HG03342 (cell line): ENCODE measurements around the gene CLDN5.

Source experiments
- ATAC-seq: cut with Tn5 transposase; IDR thresholded peaks from one replicate; pipeline ENCODE4 v1.9.1; 2021; ENCODE audit warnings: mild to moderate bottlenecking, moderate library complexity; ENCODE audit not compliant: unreplicated experiment

CLDN5 gene

DNA sequence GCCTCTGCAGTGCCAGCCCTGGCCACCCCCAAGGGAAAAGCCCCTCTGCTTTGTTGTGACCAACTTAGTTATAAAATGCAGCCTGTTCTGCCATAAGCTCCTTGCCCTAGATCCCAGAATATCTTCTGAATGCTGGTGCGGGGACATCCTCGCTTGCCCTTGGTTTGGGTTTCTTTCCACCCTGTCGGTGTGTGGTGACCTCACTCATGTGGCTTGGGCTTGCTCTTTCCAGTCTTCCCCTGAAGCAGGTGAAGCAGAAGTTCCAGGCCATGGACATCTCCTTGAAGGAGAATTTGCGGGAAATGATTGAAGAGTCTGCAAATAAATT is 16.7 kb downstream of the CLDN5 start:
- ATAC-seq = no peak

DNA sequence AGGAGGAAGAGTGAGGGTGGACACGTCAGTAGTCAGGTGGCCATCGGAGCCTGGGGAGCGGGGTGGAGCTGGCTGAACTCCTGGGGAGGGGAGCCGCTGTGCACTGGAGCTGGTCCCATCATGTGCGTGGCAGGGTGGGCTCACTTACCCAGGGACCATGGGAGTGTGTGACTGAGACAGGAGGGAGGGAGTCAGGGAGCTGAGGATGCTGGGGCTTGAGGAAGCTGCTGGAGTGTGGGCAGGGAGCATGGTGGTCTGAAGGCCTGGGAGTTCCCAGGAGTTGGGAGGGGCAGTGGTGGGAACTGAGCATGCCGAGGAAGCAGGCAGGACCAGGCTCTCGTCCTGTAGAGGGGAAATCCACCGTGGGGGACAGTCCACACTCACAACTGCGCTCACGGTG is 18.0 kb downstream of the CLDN5 start:
- no peak for ATAC-seq

DNA sequence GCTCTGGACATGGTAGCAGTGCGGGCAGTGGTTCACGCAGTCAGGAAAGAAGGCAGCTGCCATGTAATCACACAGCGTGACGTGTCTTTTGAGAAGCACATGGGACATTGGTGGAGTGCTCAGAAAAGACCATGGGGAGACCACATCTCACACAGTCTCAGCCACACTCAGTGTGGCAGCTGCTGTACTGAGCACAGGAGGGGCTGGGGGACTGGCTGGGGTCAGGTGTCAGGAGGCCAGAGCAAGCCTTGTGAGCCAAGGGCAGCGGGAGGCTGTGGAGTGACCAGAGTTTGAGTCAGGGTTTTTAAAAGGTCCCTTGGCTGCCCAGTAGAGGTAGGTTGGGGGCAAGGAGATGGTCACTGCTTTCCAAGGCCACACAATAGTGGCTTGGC is 18.5 kb downstream of the CLDN5 start:
- ATAC-seq = no peak

DNA sequence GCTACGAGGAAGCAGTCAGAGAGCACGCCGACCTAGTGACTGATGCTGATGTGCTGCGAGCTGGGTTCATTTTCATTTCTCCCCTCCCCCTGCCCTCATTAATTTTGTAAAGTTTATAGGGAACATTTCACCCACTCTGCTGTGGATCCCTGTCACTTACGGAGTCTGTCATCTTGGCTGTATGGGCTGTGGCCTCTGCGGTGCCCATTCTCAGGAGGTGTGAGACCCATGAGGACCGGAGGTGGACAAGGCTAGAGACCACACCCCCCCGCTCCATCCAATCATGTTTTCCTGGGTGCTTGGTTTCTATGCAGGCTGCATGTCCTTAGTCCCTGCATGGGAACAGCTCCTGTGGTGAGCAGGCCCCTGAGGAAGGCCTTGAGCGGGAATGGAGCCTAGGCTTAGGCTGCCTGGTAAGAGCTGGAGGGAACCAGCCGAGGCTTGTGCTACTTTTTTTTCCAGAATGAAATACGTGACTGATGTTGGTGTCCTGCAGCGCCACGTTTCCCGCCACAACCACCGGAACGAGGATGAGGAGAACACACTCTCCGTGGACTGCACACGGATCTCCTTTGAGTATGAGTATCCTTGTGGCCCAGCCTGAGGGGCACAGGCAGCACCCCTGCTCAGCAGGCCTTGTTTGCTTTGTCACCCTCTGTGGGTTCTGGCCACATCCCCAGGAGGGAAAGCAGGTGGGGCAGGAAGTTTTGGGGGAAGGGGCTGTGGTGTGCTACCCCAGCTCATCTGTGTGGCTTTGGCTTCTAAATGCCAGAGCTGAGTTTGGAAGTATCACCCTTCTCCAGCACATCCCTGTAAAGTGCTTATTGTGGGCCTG is 19.1 kb downstream of the CLDN5 start:
- no peak for ATAC-seq

DNA sequence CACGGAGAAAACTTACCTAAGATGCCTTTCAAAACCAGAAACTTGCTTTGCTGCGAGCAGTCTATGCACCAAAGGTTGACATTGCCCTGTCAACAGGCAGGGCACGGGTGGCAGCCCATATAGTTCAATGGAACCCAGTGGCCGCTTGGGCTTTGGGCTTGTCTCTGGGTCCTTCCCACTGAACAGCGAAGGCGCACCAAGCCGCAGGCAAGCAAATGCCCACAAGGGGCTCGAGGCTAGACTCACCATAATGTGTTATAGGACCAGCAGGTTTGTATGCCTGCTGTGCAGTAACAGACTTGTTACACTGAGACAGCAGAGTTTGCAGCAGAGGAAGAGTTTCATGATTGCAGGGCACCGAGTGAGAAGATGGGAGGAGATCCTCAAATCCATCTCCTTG is 20.3 kb downstream of the CLDN5 start:
- no peak for ATAC-seq

DNA sequence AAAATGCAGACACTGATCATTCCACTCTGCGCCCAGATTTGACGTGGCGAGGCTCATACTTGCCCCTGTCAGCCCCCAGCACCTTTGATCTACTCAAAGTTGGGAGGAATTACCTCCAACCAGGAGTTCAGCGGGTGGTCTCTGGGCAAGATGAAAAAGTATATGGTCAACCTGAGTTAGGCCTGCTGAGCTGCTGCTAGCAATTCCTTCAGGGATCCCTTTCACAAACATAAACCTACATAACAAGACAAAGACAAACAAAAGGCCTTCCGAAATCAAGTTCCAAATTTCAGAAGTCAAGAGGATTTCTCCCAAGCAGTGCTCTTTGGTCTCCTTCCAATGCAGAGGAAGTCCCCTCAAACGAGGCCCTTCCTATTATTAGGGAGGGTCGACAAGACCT is 20.8 kb downstream of the CLDN5 start:
- no peak for ATAC-seq

DNA sequence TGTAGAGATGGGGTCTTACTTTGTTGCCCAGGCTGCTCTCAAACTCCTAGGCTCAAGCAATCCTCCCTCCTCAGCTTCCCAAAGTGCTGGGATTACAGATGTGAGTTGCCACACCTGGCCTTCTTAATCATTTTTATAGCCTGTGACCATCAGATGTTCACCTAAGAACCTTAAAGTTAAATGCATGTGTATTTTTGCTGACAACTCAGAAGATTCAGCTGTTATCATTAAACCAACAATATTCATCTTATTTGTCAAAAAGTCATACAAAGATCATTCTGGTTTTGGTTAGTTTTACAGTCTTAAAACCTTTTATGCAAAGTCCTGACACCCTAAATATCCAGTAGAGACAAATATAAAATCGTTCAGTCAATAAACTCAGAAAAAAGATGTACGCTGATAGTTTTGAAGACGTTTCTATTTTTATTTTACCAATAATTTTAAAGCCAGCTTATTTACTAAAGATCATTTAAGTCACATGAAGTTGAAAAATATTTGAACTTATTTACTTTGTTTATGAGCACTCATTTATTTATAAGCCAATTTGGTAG is 22.2 kb downstream of the CLDN5 start:
- ATAC-seq = no peak

DNA sequence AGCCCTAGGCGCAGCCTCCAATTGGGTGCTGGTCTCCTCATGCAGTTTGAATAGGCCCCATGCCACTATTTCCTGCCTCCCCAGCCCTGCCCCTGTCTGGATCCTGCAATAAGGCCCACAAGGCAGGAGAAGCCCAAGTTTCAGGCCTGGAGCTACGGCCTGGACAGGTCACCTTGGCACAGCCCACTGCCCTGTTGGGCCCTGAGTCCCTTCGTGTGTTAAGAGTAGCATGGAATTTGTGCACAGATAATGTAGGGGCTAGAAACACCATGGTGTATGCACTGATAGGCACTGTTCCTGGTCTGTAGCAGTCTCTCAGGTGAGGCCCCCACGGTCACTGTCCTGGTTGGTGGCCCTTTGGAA is 24.3 kb downstream of the CLDN5 start:
- ATAC-seq = no peak

DNA sequence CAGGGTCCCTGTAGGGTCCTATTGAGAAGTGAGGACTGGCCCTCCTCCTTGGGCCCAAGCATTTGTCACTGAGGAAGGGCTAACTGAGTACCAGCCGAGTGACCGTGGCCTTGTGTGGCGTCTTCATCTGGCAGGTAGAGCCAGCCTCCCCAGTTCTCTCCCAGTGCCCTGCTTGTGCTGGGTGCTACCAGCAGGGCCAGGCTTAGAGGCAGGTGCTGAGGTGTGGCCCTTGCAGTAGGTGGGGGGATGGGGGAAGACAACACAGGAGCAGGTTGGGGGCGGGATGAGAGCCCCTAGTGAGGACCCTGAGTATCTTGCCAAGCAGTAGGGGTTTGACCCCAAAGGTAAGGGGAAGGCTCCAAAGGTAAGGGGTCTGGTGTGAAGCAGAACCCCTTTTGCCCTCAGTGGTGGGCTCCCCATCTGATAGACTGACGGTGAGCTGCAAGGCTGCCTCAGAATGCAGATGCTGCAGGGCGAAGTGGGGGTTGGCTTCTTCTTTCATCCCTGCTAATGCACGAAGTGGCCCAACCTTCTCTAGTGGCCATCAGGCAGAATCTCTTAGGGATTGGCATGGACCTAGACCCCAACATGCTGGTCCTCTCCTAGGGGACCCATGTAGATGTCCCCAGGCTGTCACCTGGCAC is 24.9 kb downstream of the CLDN5 start:
- ATAC-seq = no peak

DNA sequence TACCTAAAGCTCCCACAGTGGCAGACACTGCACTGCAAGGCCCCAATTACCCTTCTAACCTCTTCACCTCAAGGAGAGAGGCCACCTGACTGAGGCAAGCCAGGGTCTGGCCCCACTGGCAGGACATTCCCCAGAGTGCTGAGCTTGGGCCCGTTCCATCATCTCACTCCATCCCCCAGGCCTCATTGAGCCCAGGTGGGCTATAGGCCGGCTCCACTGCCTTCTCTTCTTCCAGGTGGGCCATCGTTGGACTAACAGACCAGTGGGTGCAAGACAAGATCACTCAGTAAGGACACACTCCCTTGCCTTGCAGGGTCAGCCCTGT is 25.4 kb downstream of the CLDN5 start:
- ATAC-seq = no peak

DNA sequence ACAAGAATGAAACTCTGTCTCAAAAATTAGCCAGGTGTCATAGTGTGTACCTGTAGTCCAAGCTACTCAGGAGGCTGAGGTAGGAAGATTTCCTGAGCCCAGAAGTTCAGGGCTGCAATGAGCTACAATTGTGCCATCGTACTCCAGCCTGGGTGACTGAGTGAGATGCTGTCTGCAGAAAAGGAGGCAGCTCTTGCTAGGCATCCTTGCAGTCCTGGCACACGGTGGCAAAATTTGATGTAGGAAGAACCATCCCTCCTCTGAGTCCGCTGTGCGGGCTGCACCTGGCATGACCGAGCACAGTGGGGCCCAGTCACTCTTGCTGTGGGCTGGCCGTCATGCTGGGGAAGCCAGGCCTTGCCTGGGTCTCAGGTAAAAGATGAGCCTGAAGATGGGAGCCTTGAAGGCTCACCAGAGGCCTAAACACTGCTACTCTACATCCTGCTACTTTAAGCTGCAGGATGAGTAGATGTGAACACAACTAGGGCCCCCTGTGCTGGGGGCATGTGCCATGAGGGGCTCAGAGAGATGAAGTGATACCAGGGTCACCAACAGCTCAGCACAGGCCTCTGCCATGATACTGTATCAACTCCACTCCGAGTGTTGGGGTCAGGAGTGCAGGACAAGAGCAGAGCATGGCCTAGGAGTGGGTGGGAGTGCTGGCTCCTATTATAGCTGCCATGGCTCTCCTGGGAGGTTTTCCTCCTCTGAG is 25.9 kb downstream of the CLDN5 start:
- ATAC-seq = no peak

DNA sequence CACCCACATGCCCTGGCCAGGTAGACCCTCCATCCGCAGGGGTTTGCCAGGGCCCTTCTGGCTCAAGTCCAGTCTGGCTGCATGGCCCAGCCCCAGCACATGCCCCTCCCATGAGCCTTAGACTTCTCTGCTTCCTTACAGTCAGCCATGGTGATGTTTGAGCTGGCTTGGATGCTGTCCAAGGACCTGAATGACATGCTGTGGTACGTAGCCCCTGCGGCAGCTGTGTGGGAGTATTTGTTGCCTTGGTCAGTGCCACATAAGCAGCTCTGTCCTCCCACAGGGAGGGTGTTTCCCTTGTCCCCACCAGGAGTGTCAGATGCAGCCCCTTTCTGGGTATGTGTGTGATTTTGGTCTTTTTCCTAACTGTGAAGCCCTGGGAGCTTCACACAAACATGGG is 27.0 kb downstream of the CLDN5 start:
- ATAC-seq = no peak

DNA sequence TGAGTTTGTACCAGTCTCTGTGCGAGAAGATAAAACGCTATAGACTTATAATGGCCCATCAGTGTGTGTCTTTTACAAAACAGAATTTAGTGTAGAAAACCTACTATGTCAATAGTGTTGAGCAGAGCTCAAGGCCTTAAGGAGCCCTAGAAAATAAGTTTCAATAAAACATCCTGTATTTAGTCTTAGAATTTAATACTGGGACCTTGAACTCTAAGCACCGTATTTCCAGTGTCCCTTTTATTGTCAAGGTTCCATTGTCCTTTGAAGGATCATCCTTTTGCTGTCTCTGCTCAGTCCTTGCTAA is 27.9 kb downstream of the CLDN5 start:
- no peak for ATAC-seq

DNA sequence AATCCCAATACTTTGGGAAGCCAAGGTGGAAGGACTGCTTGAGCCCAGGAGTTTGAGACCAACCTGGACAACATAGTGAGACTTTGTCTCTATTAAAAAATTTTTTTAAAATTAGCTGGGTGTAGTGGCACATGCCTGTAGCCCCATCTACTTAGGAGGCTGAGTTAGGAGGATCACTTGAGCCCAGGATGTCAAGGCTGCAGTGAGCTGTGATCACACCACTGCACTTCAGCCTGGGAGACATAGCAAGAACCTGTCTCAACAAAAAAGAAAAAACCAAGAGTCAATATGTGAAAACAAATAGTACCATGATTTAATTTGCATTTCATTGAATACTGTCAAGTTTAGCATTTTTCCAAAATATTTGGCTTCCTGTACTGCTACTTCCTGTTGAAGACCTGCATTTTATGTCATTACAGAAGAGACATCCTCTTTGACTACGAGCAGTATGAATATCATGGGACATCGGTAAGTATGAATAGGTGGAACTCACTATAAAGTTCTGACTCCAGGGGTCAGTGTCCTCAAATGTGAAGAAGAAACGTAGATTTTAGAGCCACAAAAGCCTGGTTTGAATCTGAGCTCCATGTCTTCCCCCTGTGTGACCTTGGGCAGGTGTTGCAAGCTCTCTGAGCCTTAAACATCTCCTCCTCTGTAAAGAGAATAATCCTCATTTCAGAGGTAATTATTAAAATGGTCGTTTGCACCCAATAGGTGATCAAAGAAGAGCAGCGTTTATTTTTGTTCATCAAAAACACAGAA is 28.5 kb downstream of the CLDN5 start:
- no peak for ATAC-seq

DNA sequence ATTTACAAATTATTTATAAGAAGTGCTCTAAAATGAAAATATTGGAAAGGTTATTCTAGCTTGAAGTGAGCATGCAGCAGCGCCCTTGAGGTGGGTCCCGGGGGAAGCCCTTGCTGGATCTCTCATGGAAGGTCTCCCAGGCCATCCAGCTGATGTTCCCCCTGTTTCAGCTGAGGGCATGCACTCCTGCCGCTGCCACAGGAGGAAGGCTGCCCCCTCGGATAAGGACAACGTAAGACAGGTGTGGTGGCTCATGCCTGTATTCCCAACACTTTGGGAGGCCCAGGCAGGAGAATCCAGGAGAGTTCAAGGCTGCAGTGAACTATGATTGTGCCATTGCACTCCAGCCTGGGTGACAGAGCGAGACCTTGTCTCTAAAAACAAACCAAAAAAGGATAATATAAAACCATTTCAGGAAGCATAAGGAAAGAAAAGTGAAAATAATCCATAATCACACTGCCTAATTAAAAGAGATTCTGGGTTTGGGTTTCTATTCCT is 29.5 kb downstream of the CLDN5 start:
- no peak for ATAC-seq

DNA sequence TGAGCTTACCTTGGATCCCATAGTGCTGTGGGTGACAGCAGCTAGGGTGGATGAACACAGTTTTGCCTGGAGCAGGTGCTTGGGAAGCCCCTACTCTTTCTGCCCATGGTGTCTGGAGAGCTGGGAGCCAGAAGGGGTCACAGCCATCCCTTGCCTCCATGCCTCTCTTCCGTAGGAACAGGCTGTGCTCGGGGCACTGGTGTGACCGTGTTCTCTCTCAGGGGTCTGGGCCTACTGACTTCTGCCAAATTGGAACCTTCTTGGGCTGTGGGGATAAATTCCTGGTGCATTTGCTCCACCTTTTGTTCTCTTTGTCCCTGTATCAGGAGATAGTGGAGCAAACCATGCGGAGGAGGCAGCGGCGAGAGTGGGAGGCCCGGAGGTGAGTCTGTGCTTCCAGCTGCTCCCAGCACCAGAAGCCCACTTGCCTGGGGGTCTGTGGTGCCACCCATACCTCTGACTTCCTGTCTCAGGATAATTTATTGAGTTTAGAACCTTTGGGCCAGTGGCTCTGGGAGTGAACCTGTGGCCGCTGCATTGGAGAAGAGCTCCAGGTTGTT is 30.1 kb downstream of the CLDN5 start:
- no peak for ATAC-seq

DNA sequence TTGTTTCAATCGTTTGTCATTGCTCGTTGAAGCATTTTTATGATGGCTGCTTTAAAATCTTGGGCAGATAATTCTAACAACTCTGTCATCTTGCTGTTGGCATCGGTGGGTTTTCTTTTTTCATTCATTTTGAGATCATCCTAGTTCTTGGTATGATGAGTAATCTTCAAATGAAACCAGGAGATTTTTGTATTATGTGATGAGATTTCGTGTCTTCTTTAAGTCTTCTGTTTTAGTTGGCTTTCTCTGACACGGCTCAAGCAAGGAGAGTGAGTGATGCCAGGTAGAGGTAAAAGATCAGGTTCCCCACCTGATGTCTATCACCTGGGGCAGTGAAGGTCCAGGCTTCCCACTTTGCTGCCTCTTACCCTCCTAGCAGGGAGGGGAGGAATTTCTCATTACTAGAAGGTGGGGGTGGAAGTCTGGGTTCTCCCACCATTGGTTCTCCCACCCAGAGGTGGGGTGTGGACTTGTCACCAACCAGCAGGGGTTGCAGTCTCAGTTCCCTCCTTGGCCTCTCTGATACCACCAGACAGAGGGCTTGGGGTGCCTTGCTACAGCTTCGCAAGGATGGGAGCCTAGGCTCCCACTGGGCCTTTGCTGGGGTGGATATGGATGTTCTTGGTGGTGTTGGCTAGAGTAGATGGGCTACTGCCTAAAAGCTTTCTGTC is 31.6 kb downstream of the CLDN5 start:
- no peak for ATAC-seq

DNA sequence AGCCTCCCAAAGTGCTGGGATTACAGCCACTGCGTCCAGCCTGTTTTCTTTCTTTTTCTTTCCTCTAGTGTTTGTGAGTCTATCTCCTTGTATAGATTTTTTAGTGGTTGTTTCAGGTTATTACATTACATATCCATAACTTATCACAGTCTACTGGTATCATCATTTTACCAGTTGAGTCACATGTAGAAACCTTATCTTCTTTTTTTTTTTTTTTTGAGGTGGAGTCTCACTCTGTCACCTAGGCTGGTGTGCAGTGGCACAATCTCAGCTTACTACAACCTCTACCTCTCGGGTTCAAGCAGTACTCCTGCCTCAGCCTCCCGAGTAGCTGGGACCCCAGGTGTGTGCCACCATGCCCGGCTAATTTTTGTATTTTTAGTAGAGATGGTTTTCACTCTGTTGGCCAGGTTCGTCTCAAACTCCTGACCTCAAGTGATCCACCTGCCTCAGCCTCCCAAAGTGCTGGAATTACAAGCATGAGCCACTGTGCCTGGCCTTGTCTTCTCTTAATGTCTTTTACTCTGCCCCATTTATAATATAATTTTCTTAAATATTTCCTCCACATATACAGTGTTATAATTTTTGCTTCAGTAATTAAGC is 33.5 kb downstream of the CLDN5 start:
- ATAC-seq = no peak

DNA sequence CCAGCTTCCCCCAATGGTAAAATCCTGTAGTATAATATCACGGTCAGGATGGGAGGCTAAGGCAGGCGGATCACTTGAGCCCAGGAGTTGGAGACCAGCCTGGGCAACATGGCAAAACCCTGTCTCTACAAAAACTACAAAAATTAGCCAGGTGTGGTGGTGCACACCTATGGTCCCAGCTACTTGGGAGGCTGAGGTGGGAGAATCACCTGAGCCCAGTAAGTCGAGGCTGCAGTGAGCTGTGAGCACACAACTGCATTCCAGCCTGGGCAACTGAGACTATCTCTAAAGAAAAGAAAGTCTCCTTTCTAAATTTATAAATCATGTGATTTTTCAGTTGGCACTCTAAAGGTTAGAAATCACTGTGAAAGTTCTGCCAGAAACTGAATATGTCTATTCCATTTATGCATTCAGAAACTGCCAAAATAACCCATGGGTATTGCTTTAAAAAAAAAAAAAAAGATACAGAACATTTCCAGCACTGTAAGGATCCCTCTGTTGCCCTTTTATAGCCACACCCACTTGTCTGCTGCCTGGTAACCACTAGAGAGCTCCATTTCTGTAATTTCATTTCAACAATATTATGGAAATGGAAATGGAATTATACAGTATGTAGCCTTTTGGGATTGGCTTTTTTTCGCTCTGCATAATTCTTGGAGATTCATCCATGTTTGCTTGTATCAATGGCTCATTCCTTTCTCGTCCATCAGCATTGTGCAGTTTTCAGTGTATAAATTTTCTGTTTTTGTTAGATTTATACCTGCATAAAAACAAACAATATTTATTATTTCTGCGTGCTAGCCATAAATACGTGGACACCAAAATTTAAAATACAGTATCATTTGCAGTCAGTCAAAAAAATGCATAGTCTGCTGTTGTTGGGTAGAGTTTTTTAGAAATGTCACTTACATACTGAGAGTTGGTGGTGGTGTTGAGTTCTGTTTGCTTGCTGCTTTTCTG is 35.0 kb downstream of the CLDN5 start:
- ATAC-seq = no peak
